NT2/D1 (cell line): ENCODE results near the gene AGBL1.

Experiments used
- SUZ12 ChIP-seq: IDR thresholded peaks from 2 replicates; pipeline ENCODE4 v1.6.1; 2011; ENCODE audit not compliant: insufficient read length, insufficient read depth; ENCODE audit errors: extremely low read depth
- YY1 ChIP-seq: IDR thresholded peaks from 2 replicates; pipeline ENCODE4 v1.6.1; 2011; ENCODE audit not compliant: insufficient read length, insufficient read depth

GRCh38 chr15:86333819-86334218, 254.1 kb downstream of the AGBL1 start:
- TF ChIP-seq SUZ12 (no peak), YY1 (no peak)
